AG04450 (cell line): ENCODE results near the gene STYXL1. TPM values are rescaled to one million over a fixed set of nuclear protein-coding genes. Genes with fewer than 3 reads are reported as not detected.

ENCODE experiments used
- CTCF ChIA-PET: fragments of 300-600, 350-600 bp; formaldehyde crosslinking; extraction: SDS; loops from one replicate; lab custom pipeline; 2022; ENCODE audit warnings: antibody characterized with exemption, inconsistent platforms; lab: Charles Lee
- POLR2A ChIA-PET: fragments of 350-600 bp; formaldehyde crosslinking; extraction: SDS; loops from one replicate; lab custom pipeline; 2021; ENCODE audit warnings: antibody characterized with exemption, inconsistent platforms; lab: Yijun Ruan, JAX
- DNase-seq: peaks from one replicate; pipeline ENCODE4 v3.0.0-alpha.2; 2011; ENCODE audit warnings: low read depth, low spot score
- H3K27ac ChIP-seq: one replicate; pipeline ENCODE4 v1.5.1; 2012; ENCODE audit warnings: low read depth, low read length, control low read depth
- H3K27me3 ChIP-seq: one replicate; pipeline ENCODE4 v1.6.0; 2012; ENCODE audit warnings: low read length; ENCODE audit not compliant: control insufficient read depth, insufficient read depth
- H3K4me3 ChIP-seq: 2 replicates; pipeline ENCODE4 v1.5.1; 2011; ENCODE audit warnings: mild to moderate bottlenecking, low read depth, low read length, control low read depth
- H3K9me3 ChIP-seq: 2 replicates; pipeline ENCODE4 v1.5.1; 2012; ENCODE audit warnings: low read length; ENCODE audit not compliant: control insufficient read depth, insufficient read depth
- CTCF ChIP-seq: IDR thresholded peaks from 2 replicates; pipeline ENCODE4 v1.5.1; 2011; ENCODE audit warnings: low read depth, low read length, control low read depth, inconsistent platforms
- polyA plus RNA-seq: library from polyadenylated mRNA; depleted of rRNA; stranded (reverse); fragments of >200 nt; gene quantifications from 2 replicates; pipeline ENCODE4 v1.2.3, GENCODE V29; 2011

STYXL1 gene
- polyA plus RNA-seq, 1 experiment, result 77.0 TPM

GRCh38 chr7:76072243-76073148 lies 24.7 kb upstream of the STYXL1 start:
- no peak overlapping the region for H3K27ac ChIP-seq
- TF ChIP-seq CTCF, result no peak
- ChIA-PET POLR2A (no interaction called here), CTCF (interaction anchor here (1.2 kb wide), 1 partner anchor 52 kb away, joined by 5 read pairs; no protein-coding TSS in a partner anchor)
- H3K4me3 ChIP-seq, result no peak overlapping the region
- no peaks in the 10 kb centered on the region for H3K27me3 ChIP-seq
- H3K9me3 ChIP-seq, result peaks cover 38% of the 10 kb centered on the region
- DNase-seq, result no peak

DNA sequence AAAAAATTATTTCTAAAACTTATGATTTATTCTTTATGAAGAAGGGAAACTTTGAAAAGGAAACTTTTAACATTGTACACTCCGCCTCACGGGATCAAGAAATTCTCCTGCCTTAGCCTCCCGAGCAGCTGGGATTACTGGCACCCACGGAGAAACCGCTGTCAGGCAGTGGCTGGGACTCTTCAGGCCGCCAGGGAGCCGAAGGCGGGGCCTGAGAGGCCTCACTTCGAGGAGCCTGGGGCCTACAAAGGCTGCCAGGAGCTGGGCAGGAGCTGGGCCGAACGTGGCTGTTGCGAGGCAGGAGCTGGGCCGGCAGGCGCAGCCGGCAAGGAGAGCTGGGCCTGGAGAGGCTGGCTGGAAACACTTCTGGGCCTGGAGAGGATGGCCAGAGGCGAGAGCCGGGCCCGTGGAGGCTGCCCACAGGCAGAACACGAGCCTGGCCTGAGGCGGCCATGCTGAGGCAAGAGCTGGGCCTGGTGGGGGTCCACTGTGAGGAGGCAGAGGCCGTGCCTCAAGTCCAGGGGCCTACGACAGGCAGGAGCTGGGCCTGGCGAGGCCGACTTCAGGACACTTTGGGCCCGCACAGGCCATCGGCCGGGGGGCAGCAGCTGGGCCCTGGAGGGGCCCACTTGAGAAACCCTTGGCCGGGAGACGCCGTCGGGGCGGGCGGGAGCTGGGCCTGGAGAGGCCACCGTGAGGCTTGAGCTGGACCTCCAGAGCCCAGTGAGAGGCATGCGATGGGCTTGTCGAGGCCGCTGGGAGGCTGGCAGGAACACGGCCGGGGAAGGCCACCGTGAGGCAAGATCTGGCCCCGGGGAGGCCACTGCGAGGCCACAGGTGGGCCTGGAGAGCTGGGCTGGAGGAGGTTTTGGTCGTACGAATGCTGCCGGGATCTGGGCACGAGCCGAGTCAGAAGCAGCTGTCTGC lies 23.8 kb upstream of the STYXL1 start:
- CTCF ChIA-PET, result interaction anchor here (1.2 kb wide), 1 partner anchor 51 kb away, joined by 5 read pairs; no protein-coding TSS in a partner anchor
- Histone ChIP-seq H3K9me3 (peaks cover 38% of the 10 kb centered on the region), H3K27me3 (no peaks in the 10 kb centered on the region), H3K4me3 (no peak overlapping the region), H3K27ac (peak overlapping the region; percentile 39)
- POLR2A ChIA-PET, result interaction anchor here (0.8 to 1.0 kb wide), 2 partner anchors 13 to 24 kb away, joined by 4 to 6 read pairs; partner anchors contain the start of genes MDH2 and STYXL1
- no peak for DNase-seq
- no peak for TF ChIP-seq CTCF

DNA sequence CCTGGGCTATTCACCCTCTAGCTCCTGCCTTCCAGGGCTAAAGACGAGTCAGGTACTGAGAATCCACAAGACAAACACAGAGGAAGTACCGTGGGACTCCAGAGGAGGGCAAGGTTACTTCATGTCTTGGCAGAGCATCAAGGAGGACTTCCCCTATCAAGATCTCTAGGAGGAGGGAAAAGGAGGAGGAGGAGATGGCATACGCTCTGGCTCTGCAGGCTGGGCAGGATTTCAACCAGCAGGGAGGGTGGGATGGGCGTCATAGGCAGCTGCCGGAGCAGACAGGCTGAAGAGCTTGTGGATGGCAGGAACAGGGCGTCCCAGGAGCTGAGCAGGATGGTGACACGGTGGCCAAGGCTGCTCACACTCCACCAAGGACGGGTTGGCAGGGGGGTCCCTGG lies 21.4 kb upstream of the STYXL1 start:
- Histone ChIP-seq H3K27ac (peak overlapping the region; percentile 47), H3K4me3 (no peak overlapping the region), H3K27me3 (no peaks in the 10 kb centered on the region), H3K9me3 (peaks cover 26% of the 10 kb centered on the region)
- peak; percentile 88 for DNase-seq
- peak; percentile 59 for TF ChIP-seq CTCF
- ChIA-PET POLR2A (interaction anchor here (1.4 kb wide), 1 partner anchor 21 kb away, joined by 4 read pairs; the partner anchor contains the start of genes MDH2 and STYXL1), CTCF (interaction anchor here (0.6 to 1.4 kb wide), 6 partner anchors 17 to 92 kb away, joined by 3 to 6 read pairs (median 4); partner anchors contain the start of genes MDH2 and STYXL1)

- H3K27ac ChIP-seq, result peak overlapping the region; percentile 39
- POLR2A ChIA-PET, result interaction anchor here (0.5 to 1.4 kb wide), 5 partner anchors 11 to 19 kb away, joined by 3 to 7 read pairs (median 4); partner anchors contain the start of genes MDH2 and STYXL1
- no peaks in the 10 kb centered on the region for H3K27me3 ChIP-seq
- DNase-seq, result no peak
- no peak for TF ChIP-seq CTCF
- H3K4me3 ChIP-seq, result no peak overlapping the region
- CTCF ChIA-PET, result interaction anchor here (1.0 kb wide), 1 partner anchor 247 kb away, joined by 4 read pairs; no protein-coding TSS in a partner anchor
- peaks cover 5% of the 10 kb centered on the region; the same call in 1 of the 2 replicates for H3K9me3 ChIP-seq
These were observed 19.1 kb upstream of the STYXL1 start for GRCh38 chr7:76066716-76067503.
